H54 (cell line): ENCODE data around the gene GTF2A1L.

ENCODE experiments used
- DNase-seq: peaks from one replicate; pipeline ENCODE4 v3.0.0; 2011; ENCODE audit warnings: low spot score, mixed read lengths; ENCODE audit not compliant: insufficient read length
- FAIRE-seq: peaks from 3 replicates; lab custom pipeline; 2011; peaks lifted over from hg19 to GRCh38; lab: Jason Lieb, UNC
- POLR2A ChIP-seq: IDR thresholded peaks from 2 replicates; pipeline ENCODE4 v1.6.1; 2011; ENCODE audit warnings: low read depth, mild to moderate bottlenecking, low read length

The GTF2A1L gene

GRCh38 chr2:48707466-48707865 is 89.8 kb downstream of the GTF2A1L start:
- TF ChIP-seq POLR2A: no peak
- DNase-seq (no peak), FAIRE-seq (no peak)

GRCh38 chr2:48709096-48710034 is 91.7 kb downstream of the GTF2A1L start:
- no peak for TF ChIP-seq POLR2A
- DNase-seq (no peak), FAIRE-seq (no peak)

DNA sequence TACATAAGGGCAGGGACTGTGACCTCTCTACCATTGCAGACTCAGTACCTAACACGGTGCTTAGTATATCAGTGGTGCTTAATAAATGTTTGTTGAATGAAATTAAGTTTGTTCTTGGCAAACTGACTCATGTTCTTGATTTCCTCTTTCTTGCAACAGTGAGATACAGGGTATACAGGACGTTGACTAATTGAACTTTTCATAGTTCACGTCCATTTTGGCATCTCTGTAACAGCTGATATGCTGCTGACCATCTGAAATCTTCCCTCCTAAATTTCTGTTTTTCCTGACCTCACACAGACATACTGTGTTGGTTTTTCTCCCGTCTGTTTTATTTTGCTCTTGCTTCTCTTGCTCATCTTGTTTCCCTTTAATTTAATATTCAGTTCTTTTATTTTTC is 93.7 kb downstream of the GTF2A1L start:
- FAIRE-seq: no peak
- TF ChIP-seq POLR2A: no peak
- no peak for DNase-seq

DNA sequence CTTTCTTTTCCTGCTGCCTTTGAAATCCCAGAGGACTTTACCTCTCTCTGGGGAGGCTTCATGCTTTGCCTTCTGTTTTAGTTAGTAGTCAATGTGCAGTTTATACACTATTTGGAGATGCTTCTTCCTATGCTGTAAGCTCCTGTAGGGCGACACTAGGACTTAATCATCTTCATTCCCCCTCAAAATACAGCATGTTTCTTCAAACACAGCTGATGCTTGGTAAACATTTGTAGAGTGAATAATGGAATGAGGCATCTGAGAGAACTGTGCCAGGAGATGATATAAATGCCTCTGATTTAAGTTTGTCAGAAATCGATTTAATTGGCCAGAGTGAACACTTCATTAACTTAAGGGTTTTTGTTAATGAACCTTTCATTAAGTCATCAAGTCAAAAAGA is 94.5 kb downstream of the GTF2A1L start:
- FAIRE-seq: no peak
- no peak for TF ChIP-seq POLR2A
- no peak for DNase-seq

- FAIRE-seq (no peak), DNase-seq (no peak)
- TF ChIP-seq POLR2A: no peak
These were observed 96.0 kb downstream of the GTF2A1L start for GRCh38 chr2:48713647-48714046.

DNA sequence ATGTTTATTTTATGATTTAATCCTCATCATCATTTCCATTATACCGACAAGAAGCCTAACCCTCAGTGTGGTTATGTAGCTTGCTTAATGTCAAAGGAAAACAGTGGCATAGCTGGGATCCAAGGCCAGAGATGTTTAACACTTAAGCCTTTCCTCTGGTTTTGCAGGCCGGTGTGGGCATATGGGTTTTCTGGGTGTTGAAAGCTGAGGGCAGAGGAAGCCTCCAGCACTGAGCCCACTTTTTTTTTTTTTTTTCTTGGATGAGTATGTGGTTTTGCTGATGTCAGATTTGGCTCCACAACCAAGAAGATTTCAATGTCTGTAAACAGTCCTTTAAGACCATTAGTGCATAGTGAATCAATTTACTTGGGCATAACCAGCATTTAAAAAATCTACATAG is 96.6 kb downstream of the GTF2A1L start:
- DNase-seq (no peak), FAIRE-seq (no peak)
- no peak for TF ChIP-seq POLR2A

GRCh38 chr2:48715042-48715899 is 97.6 kb downstream of the GTF2A1L start:
- DNase-seq: no peak
- no peak for TF ChIP-seq POLR2A
- no peak for FAIRE-seq

DNA sequence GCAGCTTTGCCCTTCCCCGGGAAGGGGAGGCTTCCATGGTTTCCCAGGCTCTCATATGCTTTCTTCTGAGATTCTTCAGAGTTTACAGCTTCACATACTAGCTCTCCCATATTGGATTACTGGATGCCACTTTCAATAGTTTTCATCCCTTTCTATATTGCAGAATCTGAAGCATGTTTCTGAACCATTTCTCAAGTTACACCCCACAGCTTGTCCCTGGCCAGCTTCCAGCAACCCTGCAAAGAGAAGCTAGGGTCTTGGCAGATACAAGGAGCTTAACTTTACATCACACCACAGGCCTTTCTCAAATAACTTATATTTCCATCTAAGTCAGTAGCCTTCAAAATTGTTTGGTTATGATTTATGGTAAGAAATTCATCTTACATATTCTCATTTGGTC is 98.3 kb downstream of the GTF2A1L start:
- FAIRE-seq (no peak), DNase-seq (no peak)
- TF ChIP-seq POLR2A: no peak

DNA sequence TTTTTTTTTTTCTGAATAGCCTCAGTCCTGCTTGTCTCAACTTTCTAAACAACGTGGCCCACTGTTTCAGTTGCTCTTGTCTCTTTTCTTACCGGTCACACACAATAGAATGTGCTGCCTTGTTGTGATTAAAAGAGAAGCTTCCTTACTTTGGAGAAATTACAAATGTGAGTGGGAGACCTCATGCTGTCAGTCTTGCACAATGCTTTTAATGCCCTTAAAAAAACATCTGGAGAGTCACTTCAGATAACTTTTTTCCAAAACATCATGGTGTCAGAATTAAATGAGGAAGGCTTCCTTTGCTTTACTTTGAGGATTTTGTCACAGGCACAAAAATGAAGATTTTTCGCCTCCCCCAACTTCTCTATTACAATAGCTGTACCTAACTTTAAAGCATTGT is 100.2 kb downstream of the GTF2A1L start:
- TF ChIP-seq POLR2A: no peak
- FAIRE-seq (no peak), DNase-seq (no peak)

DNA sequence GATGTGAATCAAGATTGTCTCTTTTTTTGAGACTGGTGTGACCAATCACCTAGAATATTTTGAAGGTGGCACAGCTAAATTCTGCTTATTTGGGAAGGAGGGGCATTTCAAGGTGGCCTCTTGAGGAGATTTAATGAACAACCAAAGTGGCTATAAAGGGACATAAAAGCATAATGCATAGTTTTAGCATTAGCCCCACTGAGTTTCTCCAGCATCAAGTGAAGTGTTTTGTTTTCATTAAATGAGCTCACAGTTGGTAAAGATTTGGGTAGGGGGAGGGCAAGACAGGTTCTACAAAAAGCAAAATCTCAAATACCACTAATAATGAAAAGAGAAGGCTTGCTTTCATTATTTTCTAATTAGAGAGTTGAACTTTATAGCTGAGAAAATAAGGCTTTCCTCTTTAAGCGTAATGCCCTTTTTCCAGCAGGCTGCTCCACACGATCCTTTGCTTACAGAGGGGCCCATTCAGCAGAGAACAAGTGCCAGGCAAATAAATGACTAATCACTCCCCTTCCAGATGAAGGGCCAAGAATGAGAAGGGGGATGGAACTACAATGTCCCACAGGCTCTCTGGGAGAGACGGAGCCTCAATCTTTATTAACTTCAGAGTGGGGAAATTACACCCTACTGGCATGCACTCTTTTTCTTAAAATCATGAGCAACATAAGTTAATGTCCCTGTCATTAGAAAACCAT is 102.0 kb downstream of the GTF2A1L start:
- DNase-seq (no peak), FAIRE-seq (no peak)

DNA sequence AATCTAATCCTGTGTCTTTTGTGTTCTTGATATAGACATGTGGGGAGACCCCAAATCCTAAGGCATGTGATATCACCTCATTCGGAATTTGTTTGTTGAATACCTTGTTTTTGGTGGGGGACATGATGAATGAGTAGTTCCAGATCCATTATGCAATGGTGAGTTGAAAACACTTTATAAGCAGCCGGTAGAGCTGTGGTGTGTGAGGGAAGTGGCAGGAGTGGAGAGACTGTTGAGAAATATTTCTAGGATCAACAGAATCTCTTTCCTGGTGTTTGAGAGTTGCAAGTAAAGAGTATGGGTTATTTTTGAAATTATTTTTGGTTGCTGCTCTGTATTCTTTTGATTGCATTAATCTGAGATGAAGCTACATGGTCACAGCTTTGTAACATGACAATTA is 103.5 kb downstream of the GTF2A1L start:
- FAIRE-seq (no peak), DNase-seq (no peak)
- no peak for TF ChIP-seq POLR2A

More for the DNA sequence above, 102.0 kb downstream of the GTF2A1L start:
- TF ChIP-seq POLR2A: no peak

DNA sequence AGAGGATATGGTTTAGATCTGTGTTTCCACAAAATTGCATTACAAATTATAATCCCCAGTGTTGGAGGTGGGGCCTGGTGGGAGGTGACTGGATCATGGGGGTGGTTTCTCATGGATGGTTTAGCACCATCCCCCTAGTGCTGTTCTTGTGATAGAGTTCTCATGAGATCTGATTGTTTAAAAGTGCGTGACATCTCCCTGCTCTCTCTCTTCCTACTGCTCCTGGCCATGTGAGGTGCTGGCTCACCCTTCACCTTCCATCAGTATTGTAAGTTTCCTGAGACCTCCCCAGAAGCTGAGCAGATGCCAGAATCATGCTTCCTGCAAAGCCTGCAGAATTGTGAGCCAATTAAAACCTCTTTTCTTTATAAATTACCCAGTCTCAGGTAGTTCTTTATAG is 104.7 kb downstream of the GTF2A1L start:
- FAIRE-seq: no peak
- no peak for TF ChIP-seq POLR2A
- DNase-seq: no peak

GRCh38 chr2:48723129-48723528 is 105.5 kb downstream of the GTF2A1L start:
- FAIRE-seq (no peak), DNase-seq (no peak)
- no peak for TF ChIP-seq POLR2A

DNA sequence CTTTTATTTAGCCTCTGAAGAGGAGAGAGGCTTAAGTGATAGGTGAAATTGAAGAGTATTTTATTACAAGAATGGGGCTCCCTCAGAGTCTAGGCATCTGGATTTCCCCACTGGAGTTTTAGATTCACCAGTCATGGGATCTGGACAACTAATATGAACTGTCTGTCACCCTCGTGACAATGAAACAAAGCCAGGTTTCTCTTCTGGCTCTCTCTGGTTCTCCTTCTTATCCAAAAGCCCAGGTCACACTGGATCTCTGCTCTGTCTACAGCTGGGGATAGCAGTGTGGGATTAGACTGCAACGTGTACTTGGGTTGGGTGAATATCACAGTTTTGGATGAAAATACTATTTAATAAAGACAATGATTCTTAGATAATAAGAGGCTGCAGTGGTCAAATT is 106.6 kb downstream of the GTF2A1L start:
- FAIRE-seq: no peak
- no peak for TF ChIP-seq POLR2A

More for the DNA sequence above, 106.6 kb downstream of the GTF2A1L start:
- DNase-seq: no peak
